UCSD-AML1 (cell line): ENCODE data around the gene RNF130.
"Not testable (repeated sequence)": the region's sequence is repeated elsewhere in the genome, so short reads cannot be mapped to it uniquely, and the experiment has no call there.

Source experiments
- DNase-seq: peaks from one replicate; lab custom pipeline; 2025; ENCODE audit not compliant: unreplicated experiment; lab: John Stamatoyannopoulos, UW

RNF130 gene

GRCh38 chr5:179978792-179979191, 92.8 kb downstream of the RNF130 start:
- no peak for DNase-seq

- DNase-seq = no peak
Observed at GRCh38 chr5:179975713-179976134, 95.8 kb downstream of the RNF130 start.

DNA sequence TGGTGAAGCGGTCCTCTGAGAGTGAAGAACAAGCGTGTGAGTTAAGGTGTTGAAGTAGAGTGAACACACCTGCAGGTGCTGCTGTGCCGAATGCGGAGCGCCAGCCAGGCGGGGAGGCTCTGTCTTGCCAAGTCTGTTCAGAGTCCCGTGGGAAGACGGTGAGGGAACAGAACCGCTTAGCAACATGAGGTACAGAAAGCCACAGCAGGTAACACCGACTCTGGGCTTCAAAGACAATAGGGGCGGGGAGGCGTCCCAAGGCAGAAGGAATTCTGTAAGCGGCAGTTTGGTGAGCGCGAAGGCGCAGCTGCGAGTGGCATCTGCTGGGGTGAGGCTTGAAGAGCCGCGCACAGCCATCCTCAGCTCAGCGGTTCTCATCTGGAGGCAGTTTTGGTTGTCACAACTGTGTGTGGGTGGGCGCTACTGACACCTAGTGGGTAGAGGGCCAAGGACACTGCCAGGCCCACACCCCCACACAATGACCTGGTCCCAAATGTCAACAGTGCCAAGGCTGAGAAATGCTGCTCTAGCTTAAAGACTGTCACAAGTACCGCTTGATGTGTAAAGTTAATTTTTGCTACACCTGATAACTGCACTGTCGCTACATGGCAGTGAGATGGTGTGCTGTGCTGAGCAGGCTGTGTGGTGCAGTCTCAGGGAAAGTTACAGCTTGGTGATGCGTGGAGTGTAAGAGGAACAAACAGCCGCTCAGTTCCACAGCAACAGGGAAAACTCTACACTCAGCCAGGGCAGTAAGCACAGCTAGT, 96.4 kb downstream of the RNF130 start:
- DNase-seq = peak; percentile 62

DNA sequence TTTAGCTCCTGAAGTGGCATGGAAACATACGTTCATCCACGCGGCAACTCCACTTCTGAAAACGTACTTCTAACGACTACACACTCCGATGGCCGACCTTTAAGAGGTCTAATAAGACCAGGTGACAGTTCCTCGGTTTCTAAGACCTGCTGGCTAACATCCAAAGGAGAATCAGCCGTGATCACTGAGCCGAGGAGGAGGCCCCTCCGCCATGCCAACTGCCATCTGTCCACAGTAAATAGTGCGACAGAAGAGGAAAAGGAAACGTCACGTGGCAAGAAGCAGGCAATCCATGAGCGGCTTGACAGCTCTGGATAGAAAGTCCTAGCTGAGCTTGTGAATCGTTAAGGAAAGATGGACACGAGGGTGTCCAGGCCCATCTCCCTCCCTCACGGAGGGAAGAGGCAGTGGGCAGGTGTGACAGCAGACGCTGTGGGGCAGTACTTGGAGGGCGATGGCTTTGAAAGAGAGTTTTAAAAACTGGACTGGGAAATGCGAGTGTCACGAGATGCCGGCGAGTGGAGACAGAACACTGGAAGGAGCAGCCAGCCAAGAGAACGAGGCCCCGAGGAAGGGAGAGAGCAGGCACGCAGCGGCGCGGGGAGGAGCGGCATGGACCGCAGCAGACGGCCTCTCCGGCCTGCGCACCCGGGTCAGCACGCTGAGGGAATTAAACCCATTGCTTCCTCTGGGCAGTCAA, 97.2 kb downstream of the RNF130 start:
- DNase-seq = no peak

- DNase-seq = no peak
Observed at GRCh38 chr5:179973391-179973790, 98.2 kb downstream of the RNF130 start.

DNA sequence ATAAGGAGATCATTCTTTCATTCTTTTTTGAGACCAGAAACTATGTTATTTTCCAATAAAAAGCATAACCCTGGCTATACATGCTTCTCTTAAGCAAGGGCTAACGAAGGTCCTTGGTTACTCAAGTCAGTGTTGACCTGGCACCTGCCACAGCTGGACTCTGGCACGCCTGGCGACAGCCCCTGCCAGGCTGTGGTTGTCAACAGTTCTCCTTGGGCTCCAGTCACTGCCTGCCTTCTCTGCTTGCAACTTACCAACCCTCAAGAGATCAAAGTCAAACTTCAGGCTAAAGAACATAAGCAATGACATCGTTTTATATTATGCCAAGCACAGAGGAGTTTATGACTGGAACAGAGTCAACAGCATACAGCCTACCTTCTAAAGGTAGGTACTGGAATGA, 102.4 kb downstream of the RNF130 start:
- DNase-seq = no peak

GRCh38 chr5:179967489-179967888, 104.1 kb downstream of the RNF130 start:
- DNase-seq = no peak

DNA sequence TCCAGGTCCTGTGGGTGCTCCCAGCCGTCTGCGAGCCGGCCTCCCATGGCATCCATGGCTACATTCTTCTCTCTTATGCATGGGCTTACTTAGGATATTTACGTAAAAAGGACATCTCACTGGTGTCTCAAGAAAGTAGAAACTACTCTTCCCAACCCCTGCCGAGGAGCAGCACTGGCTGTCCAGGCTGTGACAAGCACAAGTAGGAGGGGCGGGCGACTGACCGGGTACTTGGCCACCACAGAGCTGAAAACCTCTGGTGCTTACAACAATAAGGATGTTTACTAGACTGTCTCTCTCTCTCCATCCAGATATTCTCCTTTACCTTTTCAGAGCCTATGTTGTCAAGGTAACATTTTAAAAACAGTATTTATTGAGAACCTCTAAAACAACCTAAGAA, 107.5 kb downstream of the RNF130 start:
- no peak for DNase-seq

DNA sequence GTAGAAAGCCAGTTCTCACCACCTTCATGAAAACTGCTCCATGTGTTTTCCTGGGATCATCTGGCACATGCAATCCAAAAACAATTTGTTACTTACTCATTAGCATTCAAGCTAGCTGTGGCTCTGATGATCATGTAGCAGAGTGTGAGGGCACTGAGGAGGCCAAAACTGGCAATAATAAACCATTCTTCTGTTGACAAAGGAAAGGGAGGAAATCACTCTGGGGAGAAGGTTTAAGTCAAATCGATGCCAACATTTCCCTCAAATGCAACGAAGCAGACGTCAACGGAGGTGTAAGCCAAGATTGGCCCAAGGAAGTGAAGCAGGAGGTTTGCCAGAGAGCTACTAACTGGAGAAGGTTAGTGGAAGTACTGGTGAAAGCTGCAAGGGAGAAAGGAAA, 108.2 kb downstream of the RNF130 start:
- no peak for DNase-seq

DNA sequence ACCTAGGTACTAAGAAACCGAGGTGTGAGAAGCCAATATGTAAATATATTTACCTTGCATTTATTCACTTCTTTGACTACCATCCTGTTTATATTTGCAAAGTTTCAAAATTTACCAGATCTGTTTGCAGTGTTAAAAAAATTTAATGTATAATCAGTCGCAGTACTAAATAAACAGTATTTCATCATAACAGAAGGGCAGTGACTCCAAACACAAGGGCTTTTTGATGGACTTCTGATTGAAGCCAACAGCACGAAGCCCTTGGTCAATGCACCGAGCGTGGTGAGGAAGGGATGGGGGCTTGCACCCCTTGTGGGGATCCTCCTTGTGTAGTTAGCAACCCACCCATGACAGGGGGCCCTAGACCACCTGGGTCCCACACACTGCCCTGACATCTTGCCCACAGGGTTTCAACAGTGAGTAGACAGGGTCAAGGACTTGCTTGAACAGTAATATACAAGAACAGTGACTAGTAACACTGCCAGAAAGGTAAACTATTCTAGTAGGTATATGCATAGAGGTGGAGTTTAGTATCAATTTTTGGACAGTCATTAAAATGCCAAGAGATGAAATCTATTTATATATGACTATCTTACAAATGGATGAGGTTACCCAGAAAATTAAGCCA, 111.2 kb downstream of the RNF130 start:
- no peak for DNase-seq

- DNase-seq = no peak
Observed at GRCh38 chr5:179959641-179960040, 111.9 kb downstream of the RNF130 start.

DNA sequence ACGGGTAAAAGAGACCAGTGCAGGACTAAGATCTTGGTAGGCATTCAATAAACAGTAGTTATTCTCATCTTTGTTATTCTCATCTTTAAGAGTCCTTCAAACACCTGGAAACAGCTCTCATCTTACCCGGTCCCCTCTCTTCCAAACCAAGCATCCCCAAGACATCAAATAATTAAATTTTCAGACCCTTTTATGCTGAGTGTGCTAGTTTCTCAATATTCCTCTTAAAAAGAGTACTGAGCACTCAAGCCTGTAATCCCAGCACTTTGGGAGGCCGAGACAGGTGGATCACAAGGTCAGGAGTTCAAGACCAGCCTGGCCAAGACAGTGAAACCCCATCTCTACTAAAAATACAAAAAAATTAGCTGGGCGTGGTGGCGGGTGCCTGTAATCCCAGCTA, 112.4 kb downstream of the RNF130 start:
- not testable (repeated sequence) for DNase-seq

- no peak for DNase-seq
Observed at GRCh38 chr5:179955630-179956029, 115.9 kb downstream of the RNF130 start.

DNA sequence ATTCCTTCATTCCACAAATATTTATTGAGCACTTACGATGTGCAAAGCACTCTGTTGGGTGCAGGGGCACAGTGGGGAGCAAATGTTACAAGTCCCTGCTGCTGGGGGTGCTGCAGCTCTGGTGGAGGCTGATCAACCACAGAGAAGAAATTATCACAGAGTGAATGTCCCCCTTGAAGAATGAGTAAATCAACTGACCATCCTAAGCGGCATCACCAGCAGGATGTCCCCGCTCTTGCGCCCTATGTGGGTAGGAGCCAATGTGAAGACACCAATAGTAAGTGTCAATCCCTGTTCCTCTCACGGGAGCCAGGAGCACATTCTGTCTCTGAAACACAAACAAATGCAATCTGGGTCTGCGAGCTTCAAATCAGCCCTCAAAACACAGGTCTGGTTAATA, 116.5 kb downstream of the RNF130 start:
- no peak for DNase-seq

DNA sequence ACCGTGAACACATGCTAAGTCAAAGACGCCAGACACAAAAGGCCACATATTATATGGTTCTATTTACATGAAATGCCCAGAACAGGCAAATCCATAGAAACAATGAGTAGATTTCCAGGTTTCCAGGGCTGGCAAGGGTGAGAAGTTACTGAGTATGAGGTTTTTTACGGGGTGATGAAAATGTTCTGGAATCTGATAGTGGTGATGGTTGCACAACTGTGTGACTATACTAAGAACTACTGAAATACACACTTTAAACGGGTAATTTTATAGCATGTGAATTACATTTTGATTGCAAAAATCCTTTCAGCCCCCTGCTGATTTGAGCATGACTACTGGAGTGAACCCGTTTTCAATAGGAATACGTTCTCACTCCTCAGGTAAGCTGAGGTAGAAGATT, 117.1 kb downstream of the RNF130 start:
- DNase-seq = no peak

DNA sequence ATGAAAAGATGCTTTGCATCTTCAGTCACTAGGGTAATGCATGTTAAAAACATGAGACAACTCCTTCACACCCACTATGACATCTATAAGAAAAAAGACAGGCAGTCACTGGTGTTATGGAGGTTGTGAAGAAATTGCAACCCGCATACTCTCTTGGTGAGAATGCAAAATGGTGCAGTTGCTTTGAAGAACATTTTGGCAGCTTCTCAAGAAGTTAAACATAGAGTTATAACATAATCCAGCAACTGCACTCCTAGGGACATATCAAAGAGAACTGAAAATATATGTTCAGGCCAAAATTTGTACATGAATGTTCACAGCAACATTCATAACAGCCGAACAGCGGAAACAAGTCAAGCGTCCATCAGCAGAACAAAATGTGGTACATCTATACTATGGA, 117.6 kb downstream of the RNF130 start:
- DNase-seq = no peak

DNA sequence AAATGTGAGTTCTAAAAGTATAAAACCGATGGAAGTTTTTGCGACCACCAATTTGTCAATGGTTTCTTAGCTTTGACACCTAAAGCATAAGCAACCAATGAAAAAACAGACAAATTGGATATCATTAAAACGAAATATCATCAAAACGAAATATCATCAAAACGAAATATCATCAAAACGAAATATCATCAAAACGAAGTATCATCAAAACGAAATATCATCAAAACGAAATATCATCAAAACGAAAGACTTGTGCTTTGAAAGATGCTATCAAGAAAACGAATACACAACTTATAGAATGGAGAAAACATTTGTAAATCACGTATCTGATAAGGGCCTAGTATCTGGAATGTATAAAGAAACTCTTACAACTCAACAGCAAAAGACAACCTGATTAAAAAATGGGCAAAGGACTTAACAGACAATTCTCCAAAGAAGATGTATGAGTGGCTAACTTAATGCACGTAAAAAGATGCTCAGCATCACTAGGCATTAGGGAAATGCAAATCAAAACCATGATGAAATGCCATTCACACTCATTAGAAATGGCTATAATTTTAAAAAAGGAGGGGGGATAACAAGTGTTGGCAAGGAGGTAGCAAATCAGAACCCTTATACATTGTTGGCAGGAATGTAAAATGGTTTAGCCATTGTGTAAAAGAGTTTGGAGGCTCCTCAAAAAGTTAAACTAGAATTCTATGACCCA, 134.4 kb downstream of the RNF130 start:
- DNase-seq = no peak

- no peak for DNase-seq
Observed at GRCh38 chr5:179930788-179931473, 140.6 kb downstream of the RNF130 start.

- peak; percentile 37 for DNase-seq
Observed at GRCh38 chr5:179927824-179928223, 143.7 kb downstream of the RNF130 start.

- DNase-seq = no peak
Observed at GRCh38 chr5:179926657-179927056, 144.9 kb downstream of the RNF130 start.

DNA sequence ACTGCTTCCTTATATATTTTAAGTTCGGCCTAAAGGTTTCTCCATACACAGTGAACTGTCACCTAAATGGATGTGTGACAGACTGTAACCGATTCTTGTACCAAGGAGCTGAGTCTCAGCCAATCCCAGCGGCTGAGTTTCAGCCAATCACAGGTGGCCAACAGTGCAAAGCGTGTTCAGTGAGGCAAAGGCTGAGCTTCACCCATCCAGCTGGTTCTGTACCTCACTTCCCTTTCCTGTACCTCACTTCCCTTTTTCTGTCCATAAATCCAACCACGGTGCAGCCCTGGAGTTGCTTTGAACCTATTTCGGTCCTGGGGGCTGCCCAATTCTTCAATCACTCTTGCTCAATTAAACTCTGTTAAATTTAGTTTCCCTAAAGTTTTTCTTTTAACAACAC, 148.1 kb downstream of the RNF130 start:
- DNase-seq = no peak
